Measurements from ENCODE around the gene HAS3.

Gene HAS3

DNA sequence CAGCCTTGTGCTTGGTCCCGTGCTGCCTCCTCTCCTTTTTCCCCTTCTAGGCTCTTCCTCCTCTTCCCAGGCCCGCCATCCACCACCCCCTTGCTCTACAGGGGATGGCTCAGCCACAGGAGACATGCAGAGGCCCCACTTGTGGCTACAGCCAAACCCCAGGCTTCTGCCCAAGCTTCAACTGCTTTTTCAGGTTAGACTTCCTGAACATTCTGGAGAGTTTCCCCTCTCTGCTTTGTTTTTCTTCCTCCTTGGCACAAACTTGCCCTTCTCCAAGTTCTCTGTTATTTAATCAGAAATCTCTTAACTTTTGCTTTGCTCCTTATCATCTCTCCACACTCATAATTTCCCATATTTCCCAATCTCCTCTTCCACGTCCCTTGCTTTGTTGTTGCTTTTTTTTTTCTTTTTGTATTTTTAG, 18.3 kb upstream of the HAS3 start:
- TF ChIP-seq FOXM1 (IDR thresholded peaks at IDR 0.05; ENCODE audit: borderline replicate concordance, low read depth) (no peak), EP300 (IDR thresholded peaks at IDR 0.05; ENCODE audit: borderline replicate concordance) (no peak), EGR1 (IDR thresholded peaks at IDR 0.05) (no peak), TEAD4 (IDR thresholded peaks at IDR 0.05) (no peak), TAF1 (IDR thresholded peaks at IDR 0.05; ENCODE audit: low read depth) (no peak), RAD21 (IDR thresholded peaks at IDR 0.05; ENCODE audit: low read depth) (no peak), YY1 (IDR thresholded peaks at IDR 0.05; ENCODE audit: low read depth) (no peak), ZBTB7A (IDR thresholded peaks at IDR 0.05; ENCODE audit: low read depth) (no peak), NFIC (IDR thresholded peaks at IDR 0.05) (no peak), CREB1 (IDR thresholded peaks at IDR 0.05; ENCODE audit: low read depth) (no peak), CEBPB (IDR thresholded peaks at IDR 0.05) (no peak)
- TF ChIP-seq, protein P1, sequence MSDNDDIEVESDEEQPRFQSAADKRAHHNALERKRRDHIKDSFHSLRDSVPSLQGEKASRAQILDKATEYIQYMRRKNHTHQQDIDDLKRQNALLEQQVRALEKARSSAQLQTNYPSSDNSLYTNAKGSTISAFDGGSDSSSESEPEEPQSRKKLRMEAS (IDR thresholded peaks at IDR 0.05), result no peak
- TF ChIP-seq, protein P2, sequence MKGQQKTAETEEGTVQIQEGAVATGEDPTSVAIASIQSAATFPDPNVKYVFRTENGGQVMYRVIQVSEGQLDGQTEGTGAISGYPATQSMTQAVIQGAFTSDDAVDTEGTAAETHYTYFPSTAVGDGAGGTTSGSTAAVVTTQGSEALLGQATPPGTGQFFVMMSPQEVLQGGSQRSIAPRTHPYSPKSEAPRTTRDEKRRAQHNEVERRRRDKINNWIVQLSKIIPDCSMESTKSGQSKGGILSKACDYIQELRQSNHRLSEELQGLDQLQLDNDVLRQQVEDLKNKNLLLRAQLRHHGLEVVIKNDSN (IDR thresholded peaks at IDR 0.05), result no peak
- TF ChIP-seq, protein P3, sequence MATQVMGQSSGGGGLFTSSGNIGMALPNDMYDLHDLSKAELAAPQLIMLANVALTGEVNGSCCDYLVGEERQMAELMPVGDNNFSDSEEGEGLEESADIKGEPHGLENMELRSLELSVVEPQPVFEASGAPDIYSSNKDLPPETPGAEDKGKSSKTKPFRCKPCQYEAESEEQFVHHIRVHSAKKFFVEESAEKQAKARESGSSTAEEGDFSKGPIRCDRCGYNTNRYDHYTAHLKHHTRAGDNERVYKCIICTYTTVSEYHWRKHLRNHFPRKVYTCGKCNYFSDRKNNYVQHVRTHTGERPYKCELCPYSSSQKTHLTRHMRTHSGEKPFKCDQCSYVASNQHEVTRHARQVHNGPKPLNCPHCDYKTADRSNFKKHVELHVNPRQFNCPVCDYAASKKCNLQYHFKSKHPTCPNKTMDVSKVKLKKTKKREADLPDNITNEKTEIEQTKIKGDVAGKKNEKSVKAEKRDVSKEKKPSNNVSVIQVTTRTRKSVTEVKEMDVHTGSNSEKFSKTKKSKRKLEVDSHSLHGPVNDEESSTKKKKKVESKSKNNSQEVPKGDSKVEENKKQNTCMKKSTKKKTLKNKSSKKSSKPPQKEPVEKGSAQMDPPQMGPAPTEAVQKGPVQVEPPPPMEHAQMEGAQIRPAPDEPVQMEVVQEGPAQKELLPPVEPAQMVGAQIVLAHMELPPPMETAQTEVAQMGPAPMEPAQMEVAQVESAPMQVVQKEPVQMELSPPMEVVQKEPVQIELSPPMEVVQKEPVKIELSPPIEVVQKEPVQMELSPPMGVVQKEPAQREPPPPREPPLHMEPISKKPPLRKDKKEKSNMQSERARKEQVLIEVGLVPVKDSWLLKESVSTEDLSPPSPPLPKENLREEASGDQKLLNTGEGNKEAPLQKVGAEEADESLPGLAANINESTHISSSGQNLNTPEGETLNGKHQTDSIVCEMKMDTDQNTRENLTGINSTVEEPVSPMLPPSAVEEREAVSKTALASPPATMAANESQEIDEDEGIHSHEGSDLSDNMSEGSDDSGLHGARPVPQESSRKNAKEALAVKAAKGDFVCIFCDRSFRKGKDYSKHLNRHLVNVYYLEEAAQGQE (IDR thresholded peaks at IDR 0.05; ENCODE audit: low read depth), result no peak

DNA sequence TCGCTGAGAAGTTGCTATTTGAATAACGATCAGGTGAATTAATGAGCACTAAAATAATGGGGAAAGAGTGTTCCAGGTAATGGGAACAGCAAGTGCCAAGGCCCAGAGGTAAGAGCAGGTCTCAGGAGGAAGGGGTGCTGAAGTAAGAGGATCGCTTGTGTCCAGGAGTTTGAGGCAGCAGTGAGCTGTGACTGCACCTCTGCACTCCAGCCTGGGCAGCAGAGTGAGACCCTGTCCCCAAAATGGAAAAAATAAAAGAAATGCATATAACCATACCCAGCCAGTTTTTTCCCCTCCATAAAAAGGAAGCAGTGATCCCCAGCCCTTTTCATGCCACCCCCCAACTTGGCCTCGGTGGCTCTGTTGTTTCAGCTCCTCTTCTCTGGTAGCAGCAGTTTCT, 16.8 kb upstream of the HAS3 start:
- TF ChIP-seq TAF1 (IDR thresholded peaks at IDR 0.05; ENCODE audit: low read depth) (no peak), RAD21 (IDR thresholded peaks at IDR 0.05; ENCODE audit: low read depth) (no peak), YY1 (IDR thresholded peaks at IDR 0.05; ENCODE audit: low read depth) (no peak), EP300 (IDR thresholded peaks at IDR 0.05; ENCODE audit: borderline replicate concordance) (no peak), TEAD4 (IDR thresholded peaks at IDR 0.05) (no peak), CREB1 (IDR thresholded peaks at IDR 0.05; ENCODE audit: low read depth) (no peak), ZBTB7A (IDR thresholded peaks at IDR 0.05; ENCODE audit: low read depth) (no peak), TCF12 (IDR thresholded peaks at IDR 0.05; ENCODE audit: low read depth) (no peak), NFIC (IDR thresholded peaks at IDR 0.05) (no peak), EGR1 (IDR thresholded peaks at IDR 0.05) (no peak)
- TF ChIP-seq, protein P1 (IDR thresholded peaks at IDR 0.05), result no peak
- TF ChIP-seq, protein P2 (IDR thresholded peaks at IDR 0.05), result no peak
- TF ChIP-seq, protein P3 (IDR thresholded peaks at IDR 0.05; ENCODE audit: low read depth), result no peak

DNA sequence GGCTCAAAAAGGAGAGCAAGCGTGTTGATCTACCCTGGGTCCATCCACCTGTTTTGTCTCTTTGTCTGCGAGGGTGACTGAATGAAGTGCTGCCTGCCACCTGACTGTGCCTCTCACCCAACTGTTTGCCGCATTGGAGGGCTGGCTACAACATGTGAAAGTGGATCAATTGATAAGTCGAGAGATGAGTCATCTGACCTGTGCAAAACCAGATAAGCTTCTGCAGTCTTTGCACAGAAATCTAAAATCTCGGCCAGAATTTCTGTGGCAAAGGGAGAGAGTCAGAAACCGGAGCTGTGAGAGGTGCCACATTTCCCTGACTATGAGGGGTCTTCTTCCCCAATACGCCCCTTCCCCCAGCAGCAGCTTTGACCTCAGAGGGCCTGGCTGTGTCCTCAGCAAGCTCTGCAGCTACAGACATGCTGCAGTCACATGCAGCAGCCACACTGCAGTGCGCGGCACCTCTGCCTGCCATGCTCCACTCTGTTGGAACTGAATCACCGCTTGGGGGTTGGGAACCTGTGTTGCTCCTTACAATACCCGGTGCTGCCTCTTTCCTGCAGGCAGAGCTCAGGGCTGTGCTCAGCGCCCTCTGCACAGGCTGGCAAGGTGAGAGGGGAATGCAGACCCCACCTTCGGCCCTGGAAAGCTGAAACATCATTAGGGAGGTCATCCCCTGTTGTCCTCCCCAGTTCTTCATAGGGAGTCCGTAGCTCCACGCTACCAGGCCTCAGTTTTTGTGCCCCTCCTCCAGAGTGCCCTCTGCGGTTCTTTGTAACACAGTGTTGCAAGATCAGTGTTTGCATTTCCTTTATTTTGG, 16.2 kb upstream of the HAS3 start:
- TF ChIP-seq TEAD4 (IDR thresholded peaks at IDR 0.05), result no peak
- TF ChIP-seq NFIC (IDR thresholded peaks at IDR 0.05), result no peak
- TF ChIP-seq, protein P1 (IDR thresholded peaks at IDR 0.05), result no peak
- no peak for TF ChIP-seq TAF1 (IDR thresholded peaks at IDR 0.05; ENCODE audit: low read depth)
- TF ChIP-seq EGR1 (IDR thresholded peaks at IDR 0.05), result no peak

DNA sequence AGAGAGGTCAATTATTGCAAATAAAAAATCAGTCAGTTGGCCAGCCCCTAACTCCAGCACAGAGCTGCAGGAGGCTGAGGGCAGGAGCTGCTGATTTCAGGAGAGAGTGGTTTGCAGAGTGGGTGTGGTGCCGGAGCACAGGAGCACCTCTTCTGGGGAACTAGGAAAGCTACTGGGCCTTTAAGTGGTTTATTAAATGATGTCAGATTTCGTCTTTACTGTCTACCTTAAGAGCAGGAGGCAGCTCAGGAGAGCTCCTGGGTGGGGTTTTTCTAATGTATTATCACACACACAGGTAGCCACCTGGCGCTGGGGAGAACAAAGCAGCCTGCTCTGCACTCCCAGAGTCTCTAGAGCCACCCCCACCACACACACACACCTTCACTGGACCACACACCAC, 11.5 kb upstream of the HAS3 start:
- TF ChIP-seq, protein P2 (IDR thresholded peaks at IDR 0.05), result no peak
- TF ChIP-seq EGR1 (IDR thresholded peaks at IDR 0.05) (no peak), ZBTB7A (IDR thresholded peaks at IDR 0.05; ENCODE audit: low read depth) (no peak), FOXM1 (IDR thresholded peaks at IDR 0.05; ENCODE audit: borderline replicate concordance, low read depth) (no peak), EP300 (IDR thresholded peaks at IDR 0.05; ENCODE audit: borderline replicate concordance) (no peak)
- TF ChIP-seq, protein P1 (IDR thresholded peaks at IDR 0.05), result no peak

DNA sequence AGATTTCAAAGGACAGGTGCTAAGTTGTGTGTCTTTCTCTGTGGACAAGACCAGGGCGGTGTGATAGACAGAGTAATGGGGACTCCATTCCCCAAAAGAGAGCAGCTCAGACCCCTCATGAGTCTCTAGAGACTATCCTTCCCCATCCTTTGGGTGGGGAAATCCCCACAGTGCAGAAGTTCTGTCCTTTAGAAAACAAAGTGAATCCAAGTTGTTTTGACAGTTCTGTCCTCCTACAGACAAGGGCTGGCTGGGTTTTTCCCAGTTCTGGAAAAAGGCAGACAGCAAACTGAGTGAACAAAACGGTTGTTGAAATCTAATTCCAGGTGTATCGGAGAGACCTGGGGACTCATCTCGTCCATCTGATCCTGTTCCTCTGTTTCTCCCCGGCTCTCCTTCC, 11.0 kb upstream of the HAS3 start:
- TF ChIP-seq, protein P1 (IDR thresholded peaks at IDR 0.05), result no peak
- TF ChIP-seq, protein P2 (IDR thresholded peaks at IDR 0.05), result no peak
- TF ChIP-seq YY1 (IDR thresholded peaks at IDR 0.05; ENCODE audit: low read depth) (no peak), TAF1 (IDR thresholded peaks at IDR 0.05; ENCODE audit: low read depth) (no peak), EP300 (IDR thresholded peaks at IDR 0.05; ENCODE audit: borderline replicate concordance) (no peak), CREB1 (IDR thresholded peaks at IDR 0.05; ENCODE audit: low read depth) (no peak), TCF12 (IDR thresholded peaks at IDR 0.05; ENCODE audit: low read depth) (no peak), RAD21 (IDR thresholded peaks at IDR 0.05; ENCODE audit: low read depth) (no peak), CEBPB (IDR thresholded peaks at IDR 0.05) (no peak), EGR1 (IDR thresholded peaks at IDR 0.05) (no peak), TEAD4 (IDR thresholded peaks at IDR 0.05) (no peak), FOXM1 (IDR thresholded peaks at IDR 0.05; ENCODE audit: borderline replicate concordance, low read depth) (no peak), NFIC (IDR thresholded peaks at IDR 0.05) (no peak), ZBTB7A (IDR thresholded peaks at IDR 0.05; ENCODE audit: low read depth) (no peak)
- TF ChIP-seq, protein P3 (IDR thresholded peaks at IDR 0.05; ENCODE audit: low read depth), result no peak
